H1 (cell line): Measurements from ENCODE around the gene RPL13A. TPM values are rescaled to one million over a fixed set of nuclear protein-coding genes. Genes with fewer than 3 reads are reported as not detected.
"Not testable (repeated sequence)": the region's sequence is repeated elsewhere in the genome, so short reads cannot be mapped to it uniquely, and the experiment has no call there.

ENCODE experiments used
- CTCF ChIA-PET: fragments of 300-600 bp; sonication (Branson Sonifier 250); formaldehyde crosslinking; loops from one replicate; lab custom pipeline; 2021; ENCODE audit not compliant: partially characterized antibody; lab: Charles Lee
- POLR2A ChIA-PET: fragments of 300-600 bp; sonication (Branson Sonifier 250); formaldehyde crosslinking; loops from one replicate; lab custom pipeline; 2021; ENCODE audit warnings: inconsistent platforms; ENCODE audit not compliant: partially characterized antibody; lab: Charles Lee
- DNase-seq, 2 experiments: peaks; one replicate each; pipeline versions ENCODE4 v3.0.0 to v3.0.0-alpha.2; 2010 to 2022; ENCODE audit warnings: low spot score in 2 of 2, low read depth in 1 of 2, mixed read lengths in 1 of 2
- FAIRE-seq: peaks from 2 replicates; lab custom pipeline; 2011; peaks lifted over from hg19 to GRCh38; lab: Jason Lieb, UNC
- H2AFZ ChIP-seq: 2 replicates; pipeline ENCODE4 v1.8.1; 2012; ENCODE audit warnings: low read length, inconsistent platforms
- H2AK5ac ChIP-seq: 2 replicates; pipeline ENCODE4 v1.6.1; 2013; ENCODE audit warnings: low read depth, low read length
- H2BK120ac ChIP-seq: replicated peaks from 2 replicates; pipeline ENCODE3; 2013; ENCODE audit warnings: low read depth, low read length, inconsistent platforms
- H2BK12ac ChIP-seq: 2 replicates; pipeline ENCODE4 v1.6.1; 2013; ENCODE audit warnings: low read depth, low read length
- H2BK15ac ChIP-seq: 2 replicates; pipeline ENCODE4 v1.6.1; 2013; ENCODE audit warnings: low read length
- H2BK20ac ChIP-seq: 2 replicates; pipeline ENCODE4 v1.6.1; 2013; ENCODE audit warnings: low read length
- H2BK5ac ChIP-seq: 2 replicates; pipeline ENCODE4 v1.6.1; 2013; ENCODE audit warnings: low read depth, low read length
- H3K14ac ChIP-seq: 2 replicates; pipeline ENCODE4 v1.6.1; 2013; ENCODE audit warnings: inconsistent platforms; ENCODE audit not compliant: insufficient read length
- H3K18ac ChIP-seq: 2 replicates; pipeline ENCODE4 v1.6.1; 2013; ENCODE audit warnings: low read length; ENCODE audit errors: extremely low read depth
- H3K23ac ChIP-seq: 2 replicates; pipeline ENCODE4 v1.6.1; 2013; ENCODE audit warnings: inconsistent platforms; ENCODE audit not compliant: insufficient read length
- H3K23me2 ChIP-seq: 2 replicates; pipeline ENCODE4 v1.6.1; 2013; ENCODE audit warnings: low read depth, low read length
- H3K27ac ChIP-seq: 2 replicates; pipeline ENCODE4 v1.6.1; 2011; ENCODE audit warnings: low read depth, low read length, inconsistent platforms
- H3K27me3 ChIP-seq, 4 experiments: replicated peaks in 1 of 4; 1 replicate in 1 of 4; 2 replicates in 3 of 4; pipeline versions ENCODE4 v1.6.1 to v1.8.1; 2011 to 2013; ENCODE audit warnings: low read length in 3 of 4, mild to moderate bottlenecking in 3 of 4, inconsistent platforms in 2 of 4, mixed read lengths in 2 of 4, moderate library complexity in 1 of 4; ENCODE audit not compliant: control insufficient read depth in 3 of 4, insufficient read depth in 3 of 4; ENCODE audit errors: extremely low read depth in 1 of 4
- H3K36me3 ChIP-seq, 4 experiments: 2 replicates each; pipeline versions ENCODE4 v1.6.1 to v1.8.1; 2011 to 2013; ENCODE audit warnings: mild to moderate bottlenecking in 4 of 4, low read length in 3 of 4, moderate library complexity in 2 of 4, control low read depth in 1 of 4, inconsistent platforms in 1 of 4; ENCODE audit not compliant: insufficient read depth in 4 of 4, control insufficient read depth in 2 of 4
- H3K4ac ChIP-seq: replicated peaks from 2 replicates; pipeline ENCODE3; 2013; ENCODE audit warnings: low read length, low read depth, mixed read lengths, inconsistent platforms; ENCODE audit not compliant: insufficient read length
- H3K4me1 ChIP-seq, 4 experiments: replicated peaks in 1 of 4; 1 replicate in 1 of 4; 2 replicates in 3 of 4; pipeline versions ENCODE4 v1.6.1 to v1.8.1; 2011 to 2013; ENCODE audit warnings: low read length in 3 of 4, inconsistent platforms in 2 of 4, mixed read lengths in 1 of 4; ENCODE audit not compliant: insufficient read depth in 4 of 4, control insufficient read depth in 3 of 4
- H3K4me2 ChIP-seq, 2 experiments: 2 replicates each; pipeline versions ENCODE4 v1.6.1 to v1.8.1; 2011 to 2013; ENCODE audit warnings: low read depth in 2 of 2, low read length in 2 of 2, control low read depth in 1 of 2, inconsistent platforms in 1 of 2, mild to moderate bottlenecking in 1 of 2; ENCODE audit not compliant: insufficient read depth in 1 of 2
- H3K4me3 ChIP-seq, 4 experiments: fragments of 200-600, 300-600 bp in 1 of 4; sonication (generic), shearing (Covaris generic), sonication (Bioruptor Twin) in 1 of 4; 2 replicates each; pipeline versions ENCODE4 v1.5.1 to v1.8.1; 2011 to 2016; ENCODE audit warnings: low read length in 4 of 4, low read depth in 3 of 4, control low read depth in 2 of 4, inconsistent platforms in 2 of 4, mild to moderate bottlenecking in 2 of 4, mixed read lengths in 1 of 4, moderate library complexity in 1 of 4; ENCODE audit not compliant: insufficient read depth in 2 of 4; ENCODE audit errors: extremely low read depth in 1 of 4
- H3K56ac ChIP-seq: replicated peaks from 2 replicates; pipeline ENCODE3; 2013; ENCODE audit warnings: low read depth, mild to moderate bottlenecking, mixed read lengths, low read length, inconsistent platforms; ENCODE audit not compliant: insufficient read length
- H3K79me1 ChIP-seq: 2 replicates; pipeline ENCODE4 v1.6.1; 2013; ENCODE audit warnings: low read depth, low read length, control low read depth
- H3K79me2 ChIP-seq, 2 experiments: 2 replicates each; pipeline versions ENCODE4 v1.6.1 to v1.8.1; 2012 to 2013; ENCODE audit warnings: low read length in 2 of 2, mild to moderate bottlenecking in 2 of 2, inconsistent platforms in 1 of 2; ENCODE audit not compliant: insufficient read depth in 2 of 2, control insufficient read depth in 1 of 2
- H3K9ac ChIP-seq, 4 experiments: replicated peaks in 1 of 4; 1 replicate in 1 of 4; 2 replicates in 3 of 4; pipeline versions ENCODE4 v1.6.1 to v1.8.1; 2011 to 2013; ENCODE audit warnings: low read depth in 3 of 4, low read length in 3 of 4, control low read depth in 2 of 4, mild to moderate bottlenecking in 2 of 4, moderate library complexity in 2 of 4, inconsistent platforms in 1 of 4; ENCODE audit errors: extremely low read depth in 1 of 4
- H3K9me3 ChIP-seq, 2 experiments: 2 replicates each; pipeline versions ENCODE4 v1.6.1 to v1.8.1; 2012 to 2013; ENCODE audit warnings: mild to moderate bottlenecking in 2 of 2, moderate library complexity in 2 of 2, control low read depth in 1 of 2, inconsistent platforms in 1 of 2, low read depth in 1 of 2, low read length in 1 of 2, mixed read lengths in 1 of 2; ENCODE audit not compliant: insufficient read depth in 2 of 2
- H4K20me1 ChIP-seq, 2 experiments: replicated peaks in 1 of 2; 2 replicates each; pipeline versions ENCODE3 to v1.8.1; 2011 to 2013; ENCODE audit warnings: inconsistent platforms in 2 of 2, low read length in 2 of 2, mild to moderate bottlenecking in 1 of 2; ENCODE audit not compliant: insufficient read depth in 2 of 2, control insufficient read depth in 1 of 2
- H4K5ac ChIP-seq: 2 replicates; pipeline ENCODE4 v1.6.1; 2013; ENCODE audit warnings: low read length, low read depth, mixed read lengths, inconsistent platforms; ENCODE audit not compliant: insufficient read length
- H4K8ac ChIP-seq: 2 replicates; pipeline ENCODE4 v1.8.0; 2013; ENCODE audit warnings: mild to moderate bottlenecking, moderate library complexity, low read length, inconsistent platforms; ENCODE audit not compliant: insufficient read depth; ENCODE audit errors: extremely low read depth
- H4K91ac ChIP-seq: replicated peaks from 2 replicates; pipeline ENCODE3; 2013; ENCODE audit warnings: low read length, mixed read lengths, inconsistent platforms; ENCODE audit not compliant: insufficient read length
- whole genome bisulfite sequencing, 2 experiments: shearing (Covaris generic) in 1 of 2; methylation state at CpG; one replicate each; pipeline versions ENCODE4 v1.1.6 to v1.1.7; 2013 to 2015; ENCODE audit warnings: low lambda C conversion rate in 2 of 2, mixed read lengths in 2 of 2, inconsistent platforms in 1 of 2, low coverage in 1 of 2, missing lambda C conversion rate in 1 of 2; ENCODE audit not compliant: insufficient replicate concordance in 2 of 2, insufficient coverage in 1 of 2, insufficient read length in 1 of 2; ENCODE audit errors: extremely low coverage in 1 of 2, missing lambda C conversion rate in 1 of 2; 5-methylcytosine and 5-hydroxymethylcytosine counted together
- polyA plus RNA-seq, 7 experiments: library from polyadenylated mRNA; depleted of rRNA in 3 of 7; stranded (reverse) in 5 of 7; unstranded in 2 of 7; fragments of >200 nt in 5 of 7; fragments of 200-250 nt in 2 of 7; gene quantifications; 1 replicate in 5 of 7; 2 replicates in 1 of 7; 4 replicates in 1 of 7; pipeline versions ENCODE4 v1.2.1 to v1.2.3, GENCODE V29; 2011 to 2013; ENCODE audit warnings: missing spikeins in 2 of 7, mixed read lengths in 2 of 7
- total RNA-seq: library from RNA; stranded (reverse); fragmentation: NEBNext Ultra II Directional; extraction: Animal tissue kit (Norgen Biotek cat#: 25700); gene quantifications from 2 replicates; pipeline ENCODE4 v1.2.1, GENCODE V29; 2021

Gene RPL13A
- total and polyA plus RNA-seq, 2 of the 8 experiments (the other 6 are each of a cell fraction or from before 2014, with no cell fraction given) = 3,305 to 8,868 TPM

- H3K79me1 ChIP-seq, H4K8ac ChIP-seq, H4K91ac ChIP-seq, H2BK120ac ChIP-seq, H2BK5ac ChIP-seq, H3K27ac ChIP-seq, H4K5ac ChIP-seq, H3K4me1 ChIP-seq, H3K4ac ChIP-seq, H3K9me3 ChIP-seq, H3K36me3 ChIP-seq, H3K56ac ChIP-seq, DNase-seq, H3K27me3 ChIP-seq, H2BK20ac ChIP-seq, H3K14ac ChIP-seq, H2BK12ac ChIP-seq, H2AK5ac ChIP-seq, H2AFZ ChIP-seq, H3K79me2 ChIP-seq, H4K20me1 ChIP-seq, H3K4me3 ChIP-seq, H3K18ac ChIP-seq, FAIRE-seq, H2BK15ac ChIP-seq, H3K23me2 ChIP-seq, H3K23ac ChIP-seq, H3K9ac ChIP-seq: not testable (repeated sequence)
- ChIA-PET CTCF (interaction anchor here (0.7 to 3.5 kb wide), 15 partner anchors 8 to 220 kb away, joined by 3 to 28 read pairs (median 5); partner anchors contain the start of gene ALDH16A1), POLR2A (interaction anchor here (0.6 to 6.8 kb wide), 9 partner anchors 11 to 919 kb away, joined by 3 to 50 read pairs (median 5); partner anchors contain the start of genes ALDH16A1, PIH1D1 and RPS11)
- H3K4me2 ChIP-seq = peak overlapping the region in 1 of 2 experiments; percentile 48; a peak in 2 of 4 replicates
- WGBS, 2 experiments = 91% methylated on average over 7 of the region's 9 CpGs; no CpG with 5 or more reads in 1 of the 2 experiments
Observed at GRCh38 chr19:49473501-49473867, 13.9 kb upstream of the RPL13A start.
